Lower lobe of right lung (tissue), 2 donors: ENCODE measurements around the gene CYBA. TPM values are rescaled to one million over a fixed set of nuclear protein-coding genes. Genes with fewer than 3 reads are reported as not detected.

Experiments used
- ATAC-seq, 2 donors: fragments of 200-7000 bp; cut with Tn5 transposase; one replicate each; pipeline ENCODE4 v1.9.1; 2020 to 2022; ENCODE audit warnings: mild to moderate bottlenecking in 2 of 2, moderate library complexity in 2 of 2
- DNase-seq: peaks from one replicate; pipeline ENCODE4 v3.0.0-alpha.2; 2020
- H3K27ac ChIP-seq: fragments of 200-600 bp; one replicate; pipeline ENCODE4 v1.8.0; 2022
- H3K27me3 ChIP-seq: fragments of 200-600 bp; one replicate; pipeline ENCODE4 v1.8.0; 2022; ENCODE audit warnings: low read depth
- H3K36me3 ChIP-seq: fragments of 200-600 bp; one replicate; pipeline ENCODE4 v1.8.0; 2022; ENCODE audit warnings: mild to moderate bottlenecking
- H3K4me1 ChIP-seq: fragments of 200-600 bp; one replicate; pipeline ENCODE4 v1.8.0; 2022
- H3K4me3 ChIP-seq: fragments of 200-600 bp; one replicate; pipeline ENCODE4 v1.8.0; 2022; ENCODE audit warnings: mild to moderate bottlenecking
- H3K9me3 ChIP-seq: fragments of 200-600 bp; one replicate; pipeline ENCODE4 v1.8.0; 2022
- CTCF ChIP-seq: fragments of 200-600 bp; IDR thresholded peaks from one replicate; pipeline ENCODE4 v1.8.0; 2022; ENCODE audit warnings: antibody characterized with exemption, mild to moderate bottlenecking
- intact Hi-C: fragments of 100-400 bp; cut with DNase I; formaldehyde crosslinking; loops from one replicate; pipeline ENCODE4 v1.11.0; 2022
- total RNA-seq: library from RNA; stranded (reverse); fragmentation: NEBNext Ultra II Directional; extraction: Animal tissue kit (Norgen Biotek cat#: 25700); gene quantifications from one replicate; pipeline ENCODE4 v1.2.1, GENCODE V29; 2021
- donor health status: DM: no; HTN: yes; CAD: no; lungs with severe emphysema.

CYBA gene
- total RNA-seq, 1 donor from 2014 or later: 371 TPM

DNA sequence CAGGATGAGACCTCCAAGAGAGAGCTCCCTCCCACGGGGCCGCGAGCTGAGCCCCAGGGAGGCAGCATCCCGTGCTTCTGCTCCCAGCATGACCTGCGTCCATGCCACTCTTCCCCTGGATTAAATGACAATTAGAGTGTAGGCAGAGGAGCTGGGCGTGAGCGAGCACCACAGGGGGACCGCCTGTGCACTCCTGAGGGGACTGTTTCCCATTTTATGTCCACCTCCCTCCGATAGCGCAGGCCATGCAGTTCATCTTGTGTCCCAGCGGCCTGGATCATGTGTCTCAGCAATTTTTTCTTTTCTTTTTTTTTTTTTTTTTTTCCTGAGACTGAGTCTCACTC is 18.3 kb downstream of the CYBA start:
- Histone ChIP-seq H3K9me3 (no peaks in the 10 kb centered on the region), H3K27me3 (peaks cover 14% of the 10 kb centered on the region), H3K36me3 (peaks cover 63% of the 10 kb centered on the region), H3K4me3 (no peak overlapping the region), H3K4me1 (peaks cover 18% of the 10 kb centered on the region), H3K27ac (no peak overlapping the region)
- intact Hi-C loops: no loop called here
- no peak for TF ChIP-seq CTCF
- ATAC-seq: no peak
- no peak for DNase-seq

DNA sequence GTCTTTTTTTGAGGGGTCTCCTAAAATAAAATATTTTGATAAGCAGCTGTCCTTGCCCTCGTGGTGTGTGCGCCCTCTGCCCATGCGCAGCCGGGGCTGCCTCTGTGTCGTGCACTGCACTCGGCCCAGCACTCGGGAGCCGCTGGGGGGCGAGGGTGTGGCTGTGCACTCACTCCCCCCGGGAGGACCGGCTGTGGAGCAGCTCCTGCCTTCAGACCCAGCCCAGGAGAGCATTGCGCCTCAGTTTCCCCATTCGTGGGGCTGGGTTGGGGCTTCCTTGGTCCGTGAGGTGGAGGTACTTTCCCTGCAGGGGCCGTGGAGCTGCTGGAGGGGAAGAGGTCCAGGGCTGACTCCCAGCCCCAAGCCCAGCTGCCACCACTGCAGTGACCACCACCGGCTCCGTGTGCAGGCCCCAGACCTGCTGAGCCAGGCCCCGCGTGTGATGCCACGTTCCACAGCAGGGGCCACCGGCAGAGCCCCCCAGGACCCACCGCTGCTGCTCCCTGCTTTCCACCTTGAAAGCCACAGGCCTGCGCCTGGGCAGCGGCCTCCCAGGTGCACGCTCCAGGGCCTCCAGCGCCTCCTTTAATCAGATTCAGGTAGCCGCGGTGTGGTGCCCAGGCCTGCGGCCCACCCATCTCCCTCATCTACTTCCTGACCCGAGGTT is 18.8 kb downstream of the CYBA start:
- no peak for ATAC-seq
- Histone ChIP-seq H3K27me3 (peaks cover 9% of the 10 kb centered on the region), H3K27ac (no peak overlapping the region), H3K4me1 (peaks cover 18% of the 10 kb centered on the region), H3K9me3 (no peaks in the 10 kb centered on the region), H3K36me3 (peaks cover 68% of the 10 kb centered on the region), H3K4me3 (no peak overlapping the region)
- no peak for TF ChIP-seq CTCF
- no peak for DNase-seq
- intact Hi-C loops: no loop called here

DNA sequence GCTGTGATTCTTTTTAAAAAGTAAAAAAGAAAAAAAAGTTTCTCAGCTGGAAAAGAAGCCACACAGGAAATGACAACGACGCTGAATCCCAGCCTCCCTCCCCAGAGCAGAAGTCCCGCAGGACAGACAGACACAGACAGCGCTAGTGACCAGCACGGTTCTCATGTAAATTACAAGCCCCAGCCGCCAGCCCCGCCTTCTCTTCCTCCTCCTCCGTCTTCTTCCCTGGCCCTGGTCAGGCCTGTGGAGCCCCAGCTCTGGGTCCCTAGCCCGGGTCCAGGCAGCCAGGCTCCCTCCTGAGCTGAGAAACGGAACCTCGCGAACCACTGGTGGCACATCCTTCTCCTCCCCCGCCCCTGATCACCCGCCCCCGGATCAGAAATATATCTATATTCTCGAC is 19.5 kb downstream of the CYBA start:
- Histone ChIP-seq H3K27ac (no peak overlapping the region), H3K27me3 (peaks cover 5% of the 10 kb centered on the region), H3K4me1 (peaks cover 18% of the 10 kb centered on the region), H3K4me3 (no peak overlapping the region), H3K9me3 (no peaks in the 10 kb centered on the region), H3K36me3 (peaks cover 75% of the 10 kb centered on the region)
- peak; percentile 46 for DNase-seq
- no peak for TF ChIP-seq CTCF
- ATAC-seq: no peak
- intact Hi-C loops: no loop called here

GRCh38 chr16:88630941-88631340 is 19.9 kb downstream of the CYBA start:
- ATAC-seq: no peak
- H3K4me3 ChIP-seq: no peak overlapping the region
- H3K27me3 ChIP-seq: peaks cover 3% of the 10 kb centered on the region
- intact Hi-C loops: no loop called here
- H3K27ac ChIP-seq: no peak overlapping the region
- H3K36me3 ChIP-seq: peaks cover 80% of the 10 kb centered on the region
- H3K9me3 ChIP-seq: no peaks in the 10 kb centered on the region
- no peak for DNase-seq
- no peak for TF ChIP-seq CTCF
- peaks cover 18% of the 10 kb centered on the region for H3K4me1 ChIP-seq

GRCh38 chr16:88630433-88630832 is 20.4 kb downstream of the CYBA start:
- ATAC-seq: no peak
- no peak overlapping the region for H3K4me3 ChIP-seq
- peaks cover 17% of the 10 kb centered on the region for H3K4me1 ChIP-seq
- peaks cover 85% of the 10 kb centered on the region for H3K36me3 ChIP-seq
- H3K27ac ChIP-seq: no peak overlapping the region
- intact Hi-C loops: no loop called here
- no peaks in the 10 kb centered on the region for H3K27me3 ChIP-seq
- H3K9me3 ChIP-seq: no peaks in the 10 kb centered on the region
- no peak for TF ChIP-seq CTCF
- DNase-seq: no peak
